Osteocyte (in vitro differentiated cells): ENCODE results near the gene SPIRE2. TPM values are rescaled to one million over a fixed set of nuclear protein-coding genes. Genes with fewer than 3 reads are reported as not detected.

ENCODE experiments used
- DNase-seq: peaks from one replicate; pipeline ENCODE4 v3.0.0; 2021; ENCODE audit warnings: mixed read lengths; ENCODE audit not compliant: unreplicated experiment; ENCODE audit errors: extremely low spot score
- H3K27ac Mint-ChIP-seq: one replicate; pipeline ENCODE4 v1.8.0; 2021; ENCODE audit warnings: mild to moderate bottlenecking, mixed read lengths; ENCODE audit not compliant: unreplicated experiment
- H3K27me3 Mint-ChIP-seq: one replicate; pipeline ENCODE4 v1.8.0; 2021; ENCODE audit warnings: mixed read lengths; ENCODE audit not compliant: unreplicated experiment
- H3K36me3 Mint-ChIP-seq: one replicate; pipeline ENCODE4 v1.8.0; 2021; ENCODE audit warnings: mixed read lengths; ENCODE audit not compliant: unreplicated experiment
- H3K4me1 Mint-ChIP-seq: one replicate; pipeline ENCODE4 v1.8.0; 2021; ENCODE audit warnings: mixed read lengths; ENCODE audit not compliant: unreplicated experiment
- H3K4me3 Mint-ChIP-seq: one replicate; pipeline ENCODE4 v1.8.0; 2021; ENCODE audit warnings: mild to moderate bottlenecking, moderate library complexity, mixed read lengths; ENCODE audit not compliant: unreplicated experiment
- H3K9me3 Mint-ChIP-seq: one replicate; pipeline ENCODE4 v1.8.0; 2021; ENCODE audit warnings: mixed read lengths; ENCODE audit not compliant: unreplicated experiment
- total RNA-seq: library from RNA; stranded (reverse); gene quantifications from 2 replicates; pipeline ENCODE4 v1.2.1, GENCODE V29; 2021
- TF ChIP-seq, protein P1 (sequence below): fragments of 200-600 bp; sonication (generic); IDR thresholded peaks from 2 replicates; pipeline ENCODE4 v1.5.0; 2021; ENCODE audit warnings: antibody characterized with exemption, mild to moderate bottlenecking, moderate library complexity

SPIRE2 gene
- total RNA-seq, 1 donor from 2014 or later: 4.6 TPM

DNA sequence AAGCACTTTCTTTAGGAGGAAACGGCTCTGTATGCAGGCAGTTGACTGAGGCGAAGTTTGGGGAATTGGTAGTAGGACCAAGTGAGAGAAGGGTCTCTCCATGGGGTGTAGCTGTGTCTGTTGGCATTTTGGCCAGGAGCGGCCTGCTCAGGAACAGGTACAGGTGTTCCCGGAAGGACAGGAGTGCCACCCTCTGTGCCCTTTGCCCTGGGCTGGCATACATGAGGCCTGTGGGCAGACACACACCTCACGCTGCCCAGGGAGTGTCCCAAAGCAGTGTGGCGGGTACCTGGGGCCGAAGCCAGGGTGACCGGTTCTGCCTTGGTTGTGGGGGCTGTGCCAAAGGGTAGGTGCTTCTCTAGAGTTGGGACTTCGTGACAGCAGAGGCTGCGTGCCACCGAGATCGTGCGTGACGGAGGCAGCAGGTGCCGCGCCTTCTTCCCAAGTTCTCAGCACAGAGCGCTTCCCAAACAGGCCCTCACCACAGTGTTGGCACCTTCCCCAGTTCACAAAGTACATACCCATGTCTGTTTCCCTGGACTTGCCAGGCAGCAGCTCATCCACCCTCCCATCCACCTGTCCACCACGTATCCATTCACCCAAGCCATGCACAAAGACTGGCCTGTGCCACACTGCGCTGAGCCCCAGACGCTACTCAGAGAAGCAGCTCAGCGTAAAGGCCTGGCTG, 25.2 kb downstream of the SPIRE2 start:
- no peaks in the 10 kb centered on the region for H3K27me3 Mint-ChIP-seq
- H3K27ac Mint-ChIP-seq: no peak overlapping the region
- H3K9me3 Mint-ChIP-seq: no peaks in the 10 kb centered on the region
- H3K36me3 Mint-ChIP-seq: no peaks in the 10 kb centered on the region
- DNase-seq: no peak
- no peaks in the 10 kb centered on the region for H3K4me1 Mint-ChIP-seq
- no peak overlapping the region for H3K4me3 Mint-ChIP-seq
- TF ChIP-seq, protein P1, sequence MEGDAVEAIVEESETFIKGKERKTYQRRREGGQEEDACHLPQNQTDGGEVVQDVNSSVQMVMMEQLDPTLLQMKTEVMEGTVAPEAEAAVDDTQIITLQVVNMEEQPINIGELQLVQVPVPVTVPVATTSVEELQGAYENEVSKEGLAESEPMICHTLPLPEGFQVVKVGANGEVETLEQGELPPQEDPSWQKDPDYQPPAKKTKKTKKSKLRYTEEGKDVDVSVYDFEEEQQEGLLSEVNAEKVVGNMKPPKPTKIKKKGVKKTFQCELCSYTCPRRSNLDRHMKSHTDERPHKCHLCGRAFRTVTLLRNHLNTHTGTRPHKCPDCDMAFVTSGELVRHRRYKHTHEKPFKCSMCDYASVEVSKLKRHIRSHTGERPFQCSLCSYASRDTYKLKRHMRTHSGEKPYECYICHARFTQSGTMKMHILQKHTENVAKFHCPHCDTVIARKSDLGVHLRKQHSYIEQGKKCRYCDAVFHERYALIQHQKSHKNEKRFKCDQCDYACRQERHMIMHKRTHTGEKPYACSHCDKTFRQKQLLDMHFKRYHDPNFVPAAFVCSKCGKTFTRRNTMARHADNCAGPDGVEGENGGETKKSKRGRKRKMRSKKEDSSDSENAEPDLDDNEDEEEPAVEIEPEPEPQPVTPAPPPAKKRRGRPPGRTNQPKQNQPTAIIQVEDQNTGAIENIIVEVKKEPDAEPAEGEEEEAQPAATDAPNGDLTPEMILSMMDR: no peak

DNA sequence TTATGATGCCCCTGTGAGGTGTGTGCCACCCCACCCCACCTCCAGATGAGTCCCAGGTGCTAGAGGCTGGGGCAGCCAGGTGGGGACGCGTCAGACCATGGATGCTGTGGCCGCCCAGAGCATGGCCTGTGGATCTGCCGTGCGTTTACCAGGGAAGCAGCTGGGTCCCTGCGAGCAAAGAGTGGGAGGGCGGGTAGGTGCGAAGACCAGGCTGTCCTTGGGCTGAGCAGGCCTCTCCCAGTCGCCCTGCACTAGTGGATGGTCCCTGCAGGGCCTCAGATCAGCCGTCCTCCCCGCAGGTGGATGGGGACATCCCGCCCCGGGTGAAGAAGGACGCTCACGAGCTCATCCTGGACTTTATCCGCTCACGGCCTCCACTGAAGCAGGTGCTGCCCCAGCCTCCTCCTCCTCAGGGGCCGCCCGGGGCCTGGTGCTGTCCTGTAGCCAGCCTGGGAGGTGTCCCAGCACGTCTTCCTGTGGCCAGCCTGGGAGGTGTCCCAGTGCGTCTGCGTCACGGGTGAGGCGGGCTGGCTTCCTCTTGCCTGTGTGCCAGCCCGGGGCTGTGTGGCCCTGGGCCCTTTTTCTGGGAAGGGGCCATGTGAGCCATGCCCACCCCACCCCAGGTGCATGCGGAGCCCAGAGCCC, 27.1 kb downstream of the SPIRE2 start:
- no peaks in the 10 kb centered on the region for H3K27me3 Mint-ChIP-seq
- no peaks in the 10 kb centered on the region for H3K36me3 Mint-ChIP-seq
- no peak overlapping the region for H3K4me3 Mint-ChIP-seq
- no peaks in the 10 kb centered on the region for H3K9me3 Mint-ChIP-seq
- TF ChIP-seq, protein P1: no peak
- H3K4me1 Mint-ChIP-seq: no peaks in the 10 kb centered on the region
- H3K27ac Mint-ChIP-seq: no peak overlapping the region
- DNase-seq: no peak

DNA sequence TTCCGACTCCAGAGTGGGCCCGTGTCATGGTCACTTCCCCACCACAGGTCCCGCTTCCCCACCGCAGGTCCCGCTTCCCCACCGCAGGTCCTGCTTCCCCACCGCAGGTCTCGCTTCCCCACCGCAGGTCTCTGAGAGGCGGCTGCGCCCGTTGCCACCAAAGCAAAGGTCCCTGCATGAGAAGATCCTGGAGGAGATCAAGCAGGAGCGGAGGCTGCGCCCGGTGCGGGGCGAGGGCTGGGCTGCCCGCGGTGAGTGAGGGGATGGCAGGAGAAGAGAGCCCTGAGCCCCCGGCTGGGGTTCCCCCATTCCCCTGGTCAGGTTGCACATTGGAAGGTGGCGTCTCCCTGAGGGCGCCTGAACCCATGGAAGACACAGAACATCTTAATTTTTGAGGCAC, 27.7 kb downstream of the SPIRE2 start:
- Mint-ChIP-seq H3K27me3 (no peaks in the 10 kb centered on the region), H3K4me1 (no peaks in the 10 kb centered on the region), H3K27ac (no peak overlapping the region), H3K36me3 (no peaks in the 10 kb centered on the region), H3K4me3 (no peak overlapping the region), H3K9me3 (no peaks in the 10 kb centered on the region)
- TF ChIP-seq, protein P1: no peak
- no peak for DNase-seq

DNA sequence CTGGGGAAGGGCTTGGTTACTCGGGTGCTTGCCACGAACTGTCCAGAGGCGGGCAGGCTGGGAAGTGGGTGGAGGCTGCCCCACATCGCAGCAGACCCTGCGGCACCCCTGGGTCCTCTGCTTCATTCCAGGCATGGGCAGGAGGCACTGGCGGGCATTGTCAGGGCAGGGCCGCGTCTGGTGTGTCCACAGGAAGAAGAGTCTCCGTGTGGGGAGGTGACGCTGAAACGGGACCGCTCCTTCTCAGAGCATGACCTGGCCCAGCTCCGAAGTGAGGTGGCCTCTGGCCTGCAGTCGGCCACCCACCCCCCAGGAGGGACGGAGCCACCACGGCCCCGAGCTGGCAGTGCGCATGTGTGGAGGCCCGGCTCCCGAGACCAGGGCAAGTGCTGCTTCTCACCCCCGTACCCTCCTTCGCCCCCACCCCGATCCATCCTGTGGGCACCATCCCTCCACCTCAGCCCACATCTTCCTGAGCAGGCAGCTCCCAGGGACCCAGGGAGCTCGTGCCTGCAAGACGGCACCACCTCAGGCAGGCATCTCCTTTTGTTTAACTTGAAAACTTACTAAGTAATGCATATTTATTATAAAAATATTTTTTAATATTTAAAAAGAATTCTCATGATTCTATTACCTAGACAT, 30.8 kb downstream of the SPIRE2 start:
- no peaks in the 10 kb centered on the region for H3K27me3 Mint-ChIP-seq
- H3K4me3 Mint-ChIP-seq: no peak overlapping the region
- no peaks in the 10 kb centered on the region for H3K9me3 Mint-ChIP-seq
- no peak for DNase-seq
- no peak overlapping the region for H3K27ac Mint-ChIP-seq
- TF ChIP-seq, protein P1: no peak
- H3K4me1 Mint-ChIP-seq: peaks cover 13% of the 10 kb centered on the region
- H3K36me3 Mint-ChIP-seq: no peaks in the 10 kb centered on the region

DNA sequence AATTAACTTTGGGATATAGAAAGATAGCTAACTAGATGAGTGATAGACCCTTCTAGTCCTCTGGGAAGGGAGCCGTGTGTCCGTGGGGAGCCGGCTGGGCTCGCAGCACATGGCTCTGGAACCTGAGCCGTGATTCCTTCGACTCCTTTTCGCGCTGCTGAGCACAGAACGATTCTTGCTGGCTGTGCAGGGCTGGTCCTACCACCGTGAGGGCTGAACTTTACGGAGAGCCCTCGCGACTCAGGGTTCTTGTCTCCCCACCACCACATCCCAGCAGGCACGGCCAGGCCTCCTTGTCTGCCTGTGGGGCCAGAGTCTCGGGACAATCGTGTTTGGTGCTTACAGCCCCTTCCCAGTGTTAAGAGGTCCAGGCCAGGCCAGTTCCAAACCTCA, 31.3 kb downstream of the SPIRE2 start:
- Mint-ChIP-seq H3K9me3 (no peaks in the 10 kb centered on the region), H3K4me3 (no peak overlapping the region), H3K27ac (no peak overlapping the region), H3K4me1 (peaks cover 18% of the 10 kb centered on the region), H3K36me3 (no peaks in the 10 kb centered on the region), H3K27me3 (no peaks in the 10 kb centered on the region)
- no peak for DNase-seq
- TF ChIP-seq, protein P1: no peak
